DMS53 treated with DMSO at 0.1 percent for 48 hours (cell line): ENCODE measurements around the gene LMBR1.
"Not testable (repeated sequence)": the region's sequence is repeated elsewhere in the genome, so short reads cannot be mapped to it uniquely, and the experiment has no call there.

ENCODE experiments used
- DNase-seq: peaks from one replicate; lab custom pipeline; 2025; ENCODE audit not compliant: unreplicated experiment; lab: John Stamatoyannopoulos, UW

LMBR1 gene

DNA sequence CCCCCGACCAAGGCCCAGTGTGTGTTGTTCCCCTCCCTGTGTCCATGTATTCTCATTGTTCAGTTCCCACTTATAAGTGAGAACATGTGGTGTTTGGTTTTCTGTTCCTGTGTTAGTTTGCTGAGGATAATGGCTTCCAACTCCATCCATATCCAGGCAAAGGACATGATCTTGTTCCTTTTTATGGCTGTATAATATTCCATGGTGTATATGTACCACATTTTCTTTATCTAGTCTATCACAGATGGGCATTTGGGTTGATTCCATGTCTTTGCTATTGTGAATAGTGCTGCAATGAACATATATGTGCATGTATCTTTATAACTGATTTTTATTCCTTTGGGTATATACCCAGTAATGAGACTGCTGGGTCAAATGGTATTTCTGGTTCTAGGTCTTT is 191.2 kb downstream of the LMBR1 start:
- not testable (repeated sequence) for DNase-seq

GRCh38 chr7:156698512-156698911 is 194.5 kb downstream of the LMBR1 start:
- not testable (repeated sequence) for DNase-seq

DNA sequence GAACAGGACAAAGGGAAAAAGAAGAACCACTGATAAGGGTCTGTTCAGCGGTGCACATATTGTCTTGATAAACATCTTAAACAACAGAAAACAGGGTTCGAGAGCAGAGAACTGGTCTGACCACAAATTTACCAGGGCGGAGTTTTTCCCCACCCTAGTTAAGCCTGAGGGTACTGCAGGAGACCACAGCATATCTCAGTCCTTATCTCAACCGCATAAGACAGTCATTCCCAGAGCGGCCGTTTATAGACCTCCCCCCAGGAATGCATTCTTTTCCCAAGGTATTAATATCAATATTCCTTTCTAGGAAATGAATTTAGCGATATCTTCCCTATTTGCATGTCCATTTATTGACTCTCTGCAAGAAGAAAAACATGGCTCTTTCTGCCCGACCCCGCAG is 195.7 kb downstream of the LMBR1 start:
- not testable (repeated sequence) for DNase-seq

DNA sequence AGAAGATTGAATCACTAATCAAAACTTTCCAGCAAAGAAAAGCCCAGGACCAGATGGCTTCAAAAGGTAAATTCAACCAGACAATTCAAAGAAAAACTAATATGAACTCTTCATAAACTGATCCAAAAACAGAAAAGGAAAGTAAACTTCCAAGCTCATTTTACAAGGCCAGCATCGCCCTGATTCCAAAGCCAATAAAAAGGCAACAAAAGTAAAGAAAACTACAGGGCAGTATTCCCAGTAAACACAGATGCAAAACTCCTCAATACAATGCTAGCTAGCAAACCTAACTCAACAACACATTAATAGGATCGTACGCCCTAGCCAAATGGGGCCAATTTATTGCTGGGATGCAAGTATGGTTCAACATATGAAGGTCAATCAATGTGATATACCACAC is 199.4 kb downstream of the LMBR1 start:
- no peak for DNase-seq

DNA sequence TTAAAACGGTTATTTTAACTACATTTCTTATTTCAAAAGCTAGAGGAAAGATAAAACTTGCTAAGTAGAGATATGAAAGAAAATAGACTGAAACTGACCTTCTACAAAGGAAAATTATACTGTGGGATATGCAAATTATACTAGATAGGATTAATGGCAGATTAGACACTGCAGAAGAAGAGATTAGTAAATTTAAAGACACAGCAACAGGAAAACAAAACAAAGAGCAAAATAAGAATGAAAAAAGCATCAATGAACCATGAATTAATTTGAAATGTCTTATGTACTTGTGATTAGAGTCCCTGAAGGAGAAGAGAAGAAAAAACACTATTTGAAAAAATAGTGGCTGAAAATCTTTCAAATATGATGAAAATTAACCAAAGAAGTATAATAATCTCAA is 200.1 kb downstream of the LMBR1 start:
- DNase-seq, result no peak

DNA sequence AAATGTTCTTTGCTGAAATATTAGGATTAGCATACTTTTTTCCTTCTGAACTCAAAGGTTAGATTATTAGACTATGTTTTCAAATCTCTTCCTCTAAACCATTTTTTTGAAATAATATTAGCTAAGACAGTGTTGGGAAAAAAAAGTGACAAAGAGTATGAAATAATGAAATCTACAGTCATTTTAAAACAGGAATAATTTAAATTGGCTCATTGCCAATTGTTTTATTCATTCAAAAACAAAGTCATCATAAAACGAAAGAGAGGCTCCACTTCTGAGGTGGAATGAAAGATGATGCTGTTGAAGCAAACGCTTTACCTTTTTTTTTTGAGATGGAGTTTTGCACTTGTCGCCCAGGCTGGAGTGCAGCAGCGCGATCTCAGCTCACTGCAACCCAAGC is 201.2 kb downstream of the LMBR1 start:
- DNase-seq, result no peak

- DNase-seq, result no peak
Observed at GRCh38 chr7:156684661-156685060, 208.3 kb downstream of the LMBR1 start.

GRCh38 chr7:156684251-156684650 is 208.7 kb downstream of the LMBR1 start:
- DNase-seq, result no peak

- no peak for DNase-seq
Observed at GRCh38 chr7:156682928-156683327, 210.1 kb downstream of the LMBR1 start.

DNA sequence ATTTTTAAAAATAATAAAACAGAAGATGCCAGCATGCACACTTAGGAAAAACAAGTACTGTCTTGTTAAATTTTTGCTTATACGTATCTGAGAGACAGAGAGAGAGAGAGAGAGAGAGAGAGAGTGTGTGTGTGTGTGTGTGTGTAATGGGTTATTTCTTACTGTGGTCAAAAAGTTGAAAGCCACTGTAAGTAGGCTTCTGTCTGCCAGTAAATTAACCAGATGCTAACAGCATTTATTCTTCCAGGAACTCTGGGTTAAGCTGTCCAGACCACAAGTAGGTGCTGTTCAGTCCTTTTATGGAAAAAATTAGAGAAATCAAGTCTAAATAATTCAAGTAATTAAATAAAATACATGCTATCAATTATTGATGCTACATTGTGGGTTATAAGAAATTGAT is 212.7 kb downstream of the LMBR1 start:
- no peak for DNase-seq

GRCh38 chr7:156677374-156678054 is 215.5 kb downstream of the LMBR1 start:
- DNase-seq, result no peak

- no peak for DNase-seq
Observed at GRCh38 chr7:156676263-156676662, 216.7 kb downstream of the LMBR1 start.

DNA sequence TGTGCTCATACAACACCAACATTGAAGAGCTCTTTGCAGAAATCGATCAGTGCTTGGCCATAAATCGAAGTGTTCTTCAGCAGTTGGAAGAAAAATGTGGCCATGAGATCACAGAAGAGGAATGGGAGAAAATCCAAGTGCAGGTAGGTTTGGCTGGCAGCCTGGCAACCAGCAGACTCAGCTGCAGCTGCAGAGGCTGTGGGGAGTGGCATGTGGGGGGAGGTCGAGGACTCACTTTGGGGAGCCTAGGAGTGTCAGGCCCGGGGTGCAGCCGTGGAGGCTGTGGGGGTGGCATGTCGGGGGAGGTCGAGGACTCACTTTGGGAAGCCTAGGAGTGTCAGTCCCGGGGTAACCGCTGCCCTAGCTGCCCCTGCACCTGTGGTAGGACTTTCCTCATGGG is 217.3 kb downstream of the LMBR1 start:
- DNase-seq, result no peak

- no peak for DNase-seq
Observed at GRCh38 chr7:156673902-156674301, 219.1 kb downstream of the LMBR1 start.

- DNase-seq, result no peak
Observed at GRCh38 chr7:156673454-156673853, 219.5 kb downstream of the LMBR1 start.

DNA sequence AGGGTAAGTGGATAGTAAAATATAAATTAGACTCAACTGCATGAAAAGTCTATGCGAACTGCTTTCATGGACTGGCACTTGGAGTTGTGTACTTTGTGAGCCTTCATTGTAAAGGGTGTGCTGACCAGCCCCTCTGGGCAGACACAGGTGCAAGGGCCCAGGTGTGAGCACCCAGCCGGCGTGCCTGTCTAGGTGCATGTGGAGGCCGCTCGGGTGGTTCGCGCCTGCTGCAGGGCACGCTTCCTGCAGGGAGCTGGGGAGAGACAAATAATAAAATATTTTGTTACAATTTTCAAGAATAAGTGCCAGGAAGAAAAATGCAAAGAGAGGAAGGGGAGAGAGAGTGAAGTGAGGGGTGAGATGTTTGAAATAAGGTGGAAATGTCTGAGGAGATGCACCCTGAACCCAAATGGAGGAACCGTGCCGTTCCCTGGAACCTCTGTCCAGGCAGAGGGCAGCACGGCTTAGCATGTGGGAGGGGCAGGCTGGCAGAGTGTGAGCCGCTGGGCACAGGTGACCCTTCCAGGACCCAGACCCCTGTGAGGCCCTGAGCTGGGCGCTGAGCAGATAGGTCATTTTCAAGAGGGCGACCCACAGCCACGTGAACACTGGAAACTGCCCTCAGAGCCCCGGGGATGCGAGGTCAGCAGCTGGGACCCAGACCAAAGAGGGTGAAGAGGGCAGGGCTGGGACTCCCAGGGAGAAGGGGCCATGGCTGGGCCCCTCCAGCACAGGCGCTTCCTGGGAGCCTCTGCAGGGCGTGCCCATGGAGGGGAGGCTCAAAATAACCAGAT is 223.8 kb downstream of the LMBR1 start:
- DNase-seq, result no peak

DNA sequence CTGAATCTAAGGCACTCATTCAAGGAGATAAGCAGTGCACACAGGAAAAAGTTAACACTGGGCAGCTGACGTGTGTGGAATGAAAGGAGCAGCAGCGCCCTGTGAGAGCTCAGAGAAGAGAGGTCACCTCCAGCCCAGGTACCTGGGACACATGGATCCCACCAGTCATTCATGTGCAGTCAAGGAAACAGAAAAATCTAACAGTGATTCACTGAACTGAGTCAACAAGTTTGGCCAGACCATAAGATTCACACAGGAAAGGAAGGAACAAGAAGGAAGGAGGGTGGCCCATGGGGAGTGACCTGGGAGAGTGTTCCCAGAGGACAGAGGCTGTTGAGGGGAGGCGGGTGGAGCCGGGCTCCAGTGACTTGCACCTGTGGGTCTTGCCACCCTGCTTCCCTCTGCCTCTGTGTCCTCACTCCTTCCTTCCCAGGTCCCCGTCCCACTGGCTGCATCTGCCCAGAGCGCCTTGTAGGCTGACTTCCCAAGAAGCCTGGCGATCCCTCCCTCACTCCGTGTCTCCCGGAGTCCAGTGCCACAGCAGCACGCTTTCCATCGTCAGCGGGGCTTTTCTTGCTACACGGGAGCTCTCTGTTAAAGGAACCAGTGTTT is 224.7 kb downstream of the LMBR1 start:
- DNase-seq, result no peak

DNA sequence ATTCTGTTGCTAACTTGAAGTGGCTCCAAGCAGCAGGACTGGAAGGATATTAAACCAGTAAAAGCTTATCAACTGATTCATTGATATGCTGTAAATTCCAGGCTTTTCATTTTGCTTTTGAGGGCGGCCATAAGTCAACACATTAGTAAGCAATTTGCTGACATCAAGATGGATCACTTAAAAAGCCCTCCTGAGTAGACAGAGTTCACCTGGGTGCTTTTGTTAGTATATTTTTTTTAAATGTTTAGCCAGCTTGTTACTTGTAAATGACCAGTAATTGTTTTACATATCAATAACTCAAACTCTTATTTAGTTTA is 225.9 kb downstream of the LMBR1 start:
- no peak for DNase-seq

DNA sequence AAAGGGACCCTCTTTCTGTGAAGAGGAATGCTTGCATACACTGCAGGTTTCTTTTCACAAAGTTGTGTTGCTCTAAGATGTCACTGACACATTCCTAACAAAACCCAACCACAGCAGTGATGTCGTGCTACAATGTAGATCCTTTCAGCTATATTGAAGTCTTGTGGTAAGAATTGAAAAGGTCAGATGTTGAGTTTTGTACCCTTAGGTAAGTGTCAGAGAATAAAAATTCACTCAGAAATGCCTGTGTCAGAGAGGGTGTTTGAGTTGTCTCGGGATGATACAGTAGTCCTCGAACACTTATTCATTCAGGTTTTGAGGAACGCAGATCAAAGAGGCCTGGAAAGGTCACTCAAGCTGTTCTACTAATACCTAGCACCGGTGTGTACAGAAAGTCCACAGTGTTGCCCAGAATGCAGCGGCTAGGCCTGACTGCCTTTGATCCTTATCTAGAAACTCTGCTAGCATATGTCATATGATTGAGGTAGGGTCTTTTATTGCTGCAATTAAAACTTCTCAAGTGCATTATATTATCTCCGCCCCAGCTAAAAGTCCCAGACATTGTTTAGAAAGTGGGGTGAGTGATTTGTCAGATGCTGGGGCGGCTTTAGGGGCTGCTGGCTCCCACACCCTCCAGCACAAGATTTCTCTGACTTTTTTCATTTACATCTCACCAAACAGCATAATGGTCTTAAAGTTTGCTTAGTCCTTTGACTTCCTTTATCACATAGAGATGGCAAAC is 226.4 kb downstream of the LMBR1 start:
- DNase-seq, result no peak

- DNase-seq, result no peak
Observed at GRCh38 chr7:156665101-156665500, 227.9 kb downstream of the LMBR1 start.

DNA sequence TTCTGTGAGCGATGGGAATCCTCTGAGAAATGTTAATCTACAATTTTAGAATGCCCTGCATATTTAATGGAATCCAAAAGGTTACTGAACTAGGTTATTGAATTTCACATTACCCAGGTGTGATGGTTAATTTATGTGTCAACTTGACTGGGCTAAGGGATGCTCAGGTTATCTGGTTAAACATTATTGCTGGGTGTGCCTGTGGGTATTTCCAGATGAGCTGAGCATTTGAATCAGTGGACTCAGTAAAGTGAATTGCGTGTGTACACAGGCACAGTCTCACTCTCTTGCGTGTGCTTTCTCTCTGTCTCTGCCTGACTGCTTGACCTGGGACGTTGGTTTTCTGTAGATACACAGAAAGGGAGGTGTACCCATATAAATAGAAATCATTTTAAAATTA is 230.7 kb downstream of the LMBR1 start:
- DNase-seq, result no peak

- DNase-seq, result no peak
Observed at GRCh38 chr7:156661637-156662036, 231.3 kb downstream of the LMBR1 start.
